Ascending aorta (tissue), 2 donors: ENCODE results near the gene NPAS3. TPM values are rescaled to one million over a fixed set of nuclear protein-coding genes. Genes with fewer than 3 reads are reported as not detected.

Source experiments
- DNase-seq, 2 donors: peaks; one replicate each; pipeline ENCODE4 v3.0.0-alpha.2; 2019; ENCODE audit warnings: low spot score in 2 of 2
- H3K27ac ChIP-seq, 2 donors: fragments of 200-600 bp; sonication (generic); one replicate each; pipeline ENCODE4 v1.5.1; 2016 to 2017; ENCODE audit warnings: mild to moderate bottlenecking in 1 of 2
- H3K27me3 ChIP-seq: fragments of 200-600 bp; sonication (generic); one replicate; pipeline ENCODE4 v1.5.1; 2017
- H3K36me3 ChIP-seq, 2 donors: fragments of 200-600 bp; sonication (generic); one replicate each; pipeline ENCODE4 v1.5.1; 2016
- H3K4me1 ChIP-seq, 2 donors: fragments of 200-600 bp; sonication (generic); one replicate each; pipeline ENCODE4 v1.5.1; 2016 to 2017; ENCODE audit warnings: mild to moderate bottlenecking in 1 of 2
- H3K4me3 ChIP-seq, 2 donors: fragments of 200-600 bp; sonication (generic); one replicate each; pipeline ENCODE4 v1.5.1; 2016 to 2017; ENCODE audit warnings: mild to moderate bottlenecking in 1 of 2
- H3K9me3 ChIP-seq, 2 donors: fragments of 200-600 bp; sonication (generic); one replicate each; pipeline ENCODE4 v1.5.1; 2016
- intact Hi-C: fragments of 100-400 bp; cut with DNase I; formaldehyde crosslinking; loops from one replicate; pipeline ENCODE4 v1.15.1; 2023
- total RNA-seq: library from RNA; depleted of rRNA; stranded (reverse); fragments of >200 nt; gene quantifications from one replicate; pipeline ENCODE4 v1.1.0, GENCODE V29; 2016
- TF ChIP-seq, protein P1 (sequence below), 3 experiments: fragments of 200-600 bp in 2 of 3; fragments of 450-650 bp in 1 of 3; sonication (generic) in 2 of 3; IDR thresholded peaks; one replicate each; pipeline ENCODE4 v1.5.1; 2016 to 2019; ENCODE audit warnings: antibody characterized with exemption in 3 of 3, mild to moderate bottlenecking in 1 of 3, moderate library complexity in 1 of 3

The NPAS3 gene
- total RNA-seq, 1 donor from 2014 or later: not detected

DNA sequence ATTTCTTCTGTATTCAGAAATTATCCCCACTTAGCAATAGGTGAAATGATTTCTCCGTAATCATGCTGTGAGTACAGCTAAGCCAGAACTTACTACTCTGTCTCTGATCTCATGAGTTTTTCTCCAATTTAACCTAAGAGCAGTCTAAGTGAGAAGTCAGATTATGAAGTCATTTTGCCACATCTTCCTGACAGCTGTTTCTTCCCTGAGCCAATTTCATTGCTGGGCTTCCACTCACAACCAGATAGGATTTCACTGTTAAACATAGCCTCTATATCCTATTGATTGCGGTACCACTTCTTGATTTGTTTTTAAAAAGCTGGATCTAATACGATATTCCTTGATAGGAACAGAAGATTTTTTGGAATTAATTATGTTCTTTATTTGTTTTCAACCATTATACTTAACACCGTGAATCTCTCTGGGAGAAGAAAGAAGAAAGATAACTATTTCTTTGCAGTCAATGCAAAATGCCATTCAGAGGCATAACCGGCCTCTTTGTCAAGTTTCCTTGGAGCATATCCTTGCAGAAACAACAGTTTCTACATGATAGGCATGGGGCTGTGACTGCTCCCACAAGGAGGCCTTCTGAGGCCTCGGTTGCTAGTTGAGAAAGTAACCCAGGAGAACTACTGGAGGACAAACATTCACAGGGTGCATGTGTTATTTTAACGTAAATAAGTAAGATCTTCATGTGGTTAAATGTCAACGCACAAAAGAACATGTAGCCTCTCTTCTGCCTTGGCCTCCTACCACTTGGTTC is 212.2 kb downstream of the NPAS3 start:
- no peaks in the 10 kb centered on the region for H3K36me3 ChIP-seq
- no peaks in the 10 kb centered on the region for H3K4me1 ChIP-seq
- no peak for DNase-seq
- no peaks in the 10 kb centered on the region for H3K9me3 ChIP-seq
- intact Hi-C loops: no loop called here
- no peak overlapping the region for H3K27ac ChIP-seq
- H3K4me3 ChIP-seq: no peak overlapping the region
- no peaks in the 10 kb centered on the region for H3K27me3 ChIP-seq
- TF ChIP-seq, protein P1, sequence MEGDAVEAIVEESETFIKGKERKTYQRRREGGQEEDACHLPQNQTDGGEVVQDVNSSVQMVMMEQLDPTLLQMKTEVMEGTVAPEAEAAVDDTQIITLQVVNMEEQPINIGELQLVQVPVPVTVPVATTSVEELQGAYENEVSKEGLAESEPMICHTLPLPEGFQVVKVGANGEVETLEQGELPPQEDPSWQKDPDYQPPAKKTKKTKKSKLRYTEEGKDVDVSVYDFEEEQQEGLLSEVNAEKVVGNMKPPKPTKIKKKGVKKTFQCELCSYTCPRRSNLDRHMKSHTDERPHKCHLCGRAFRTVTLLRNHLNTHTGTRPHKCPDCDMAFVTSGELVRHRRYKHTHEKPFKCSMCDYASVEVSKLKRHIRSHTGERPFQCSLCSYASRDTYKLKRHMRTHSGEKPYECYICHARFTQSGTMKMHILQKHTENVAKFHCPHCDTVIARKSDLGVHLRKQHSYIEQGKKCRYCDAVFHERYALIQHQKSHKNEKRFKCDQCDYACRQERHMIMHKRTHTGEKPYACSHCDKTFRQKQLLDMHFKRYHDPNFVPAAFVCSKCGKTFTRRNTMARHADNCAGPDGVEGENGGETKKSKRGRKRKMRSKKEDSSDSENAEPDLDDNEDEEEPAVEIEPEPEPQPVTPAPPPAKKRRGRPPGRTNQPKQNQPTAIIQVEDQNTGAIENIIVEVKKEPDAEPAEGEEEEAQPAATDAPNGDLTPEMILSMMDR (IDR thresholded peaks at IDR 0.05): no peak

DNA sequence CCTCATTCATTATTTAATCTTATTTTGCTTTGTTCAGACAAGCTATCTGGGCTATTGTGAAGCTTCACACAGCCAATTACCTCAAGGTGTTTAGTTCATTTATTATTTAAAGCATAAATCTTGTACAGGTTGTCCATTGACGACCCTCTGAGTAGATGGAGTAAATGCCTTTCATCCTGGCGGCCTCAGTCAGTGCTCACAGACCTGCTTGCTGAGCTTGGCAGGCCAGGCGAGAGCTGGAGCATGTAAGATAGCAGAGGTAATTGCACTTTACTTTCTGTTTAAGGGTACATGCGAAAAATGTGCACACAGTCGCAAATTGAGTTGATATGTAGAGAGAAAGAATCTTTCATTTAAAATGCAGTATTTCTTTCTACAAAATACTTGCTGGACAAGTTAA is 224.4 kb downstream of the NPAS3 start:
- no peak for DNase-seq
- intact Hi-C loops: no loop called here
- Histone ChIP-seq H3K9me3 (no peaks in the 10 kb centered on the region), H3K4me3 (no peak overlapping the region), H3K27ac (no peak overlapping the region), H3K4me1 (no peaks in the 10 kb centered on the region), H3K36me3 (no peaks in the 10 kb centered on the region), H3K27me3 (no peaks in the 10 kb centered on the region)
- TF ChIP-seq, protein P1 (IDR thresholded peaks at IDR 0.05): no peak

DNA sequence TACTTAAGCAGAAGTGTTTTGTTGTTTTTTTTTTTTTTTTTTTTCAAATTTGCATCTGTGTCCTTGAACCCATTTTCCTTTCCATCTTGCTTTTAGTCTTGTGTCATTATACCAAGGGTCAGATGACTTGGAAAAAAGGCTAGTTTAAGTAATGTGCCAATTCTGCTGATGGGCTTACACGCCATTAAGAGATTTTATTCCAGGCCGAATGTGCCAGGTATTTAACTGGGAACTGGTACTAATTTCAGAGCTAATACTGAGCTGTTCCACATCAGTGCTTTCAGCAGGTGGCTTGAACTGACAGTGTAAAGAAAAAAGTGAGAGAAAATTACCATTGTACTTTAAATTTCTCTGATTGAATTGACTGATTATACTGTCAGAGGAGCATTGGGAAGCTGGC is 224.9 kb downstream of the NPAS3 start:
- TF ChIP-seq, protein P1 (IDR thresholded peaks at IDR 0.05): no peak
- no peaks in the 10 kb centered on the region for H3K36me3 ChIP-seq
- intact Hi-C loops: no loop called here
- no peaks in the 10 kb centered on the region for H3K4me1 ChIP-seq
- no peak for DNase-seq
- H3K27me3 ChIP-seq: no peaks in the 10 kb centered on the region
- no peak overlapping the region for H3K27ac ChIP-seq
- H3K9me3 ChIP-seq: no peaks in the 10 kb centered on the region
- no peak overlapping the region for H3K4me3 ChIP-seq

DNA sequence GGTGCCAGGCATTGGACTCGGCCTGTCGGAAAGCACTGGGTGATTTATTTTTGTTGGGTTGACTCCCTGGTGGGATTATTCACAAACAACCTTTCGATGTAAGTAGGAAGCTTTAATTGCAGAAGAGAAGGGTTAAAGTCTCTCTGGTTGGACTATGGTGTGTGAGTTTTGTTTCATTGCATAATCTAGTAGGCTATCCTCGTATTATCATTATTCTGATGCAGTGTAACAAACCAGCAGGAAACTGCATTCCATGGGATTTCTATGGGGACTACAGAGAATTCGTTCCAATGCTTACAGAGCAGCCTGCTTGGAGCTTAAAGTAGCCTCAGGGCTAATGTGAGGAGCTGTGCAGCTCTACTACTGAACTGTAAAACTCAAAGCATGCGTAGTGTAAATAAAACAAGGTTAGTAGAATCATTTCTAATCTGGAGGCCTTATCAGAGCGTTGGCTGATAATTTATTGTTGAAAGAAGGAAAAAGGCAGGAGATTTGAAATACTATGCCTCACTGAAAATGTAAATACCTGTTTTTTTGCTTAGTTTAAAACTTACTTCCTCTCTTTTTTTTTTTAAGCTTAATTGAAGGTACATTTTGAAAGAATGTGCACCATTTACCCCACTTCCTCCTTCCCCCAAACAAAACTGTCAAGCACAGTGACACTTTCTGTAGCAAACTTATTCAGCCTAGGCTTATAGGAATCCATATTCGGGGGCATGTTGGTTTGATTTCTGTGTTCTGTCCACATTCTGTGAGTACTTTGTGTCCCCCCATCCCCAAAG is 226.7 kb downstream of the NPAS3 start:
- Histone ChIP-seq H3K4me3 (no peak overlapping the region), H3K27me3 (no peaks in the 10 kb centered on the region), H3K4me1 (no peaks in the 10 kb centered on the region), H3K36me3 (no peaks in the 10 kb centered on the region), H3K9me3 (no peaks in the 10 kb centered on the region), H3K27ac (no peak overlapping the region)
- TF ChIP-seq, protein P1 (IDR thresholded peaks at IDR 0.05): no peak
- DNase-seq: no peak
- intact Hi-C loops: no loop called here

DNA sequence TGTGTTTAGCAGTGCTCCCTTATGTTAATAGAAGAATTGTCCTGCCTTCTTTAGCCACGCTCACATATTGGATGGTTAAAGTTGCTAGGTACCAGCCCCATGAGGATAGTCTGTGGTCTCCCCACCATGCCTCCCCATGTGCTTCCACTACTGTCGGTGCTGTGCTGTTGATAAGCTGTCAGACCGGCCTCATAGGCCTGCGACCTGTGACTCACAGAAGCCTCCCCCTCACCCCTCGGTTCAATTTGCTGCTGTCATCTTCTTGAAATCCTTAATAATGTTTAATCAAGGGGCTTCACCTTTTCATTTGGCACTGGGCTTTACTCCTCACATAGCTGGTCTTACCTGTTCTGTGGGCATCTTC is 227.2 kb downstream of the NPAS3 start:
- Histone ChIP-seq H3K9me3 (no peaks in the 10 kb centered on the region), H3K4me3 (no peak overlapping the region), H3K36me3 (no peaks in the 10 kb centered on the region), H3K27me3 (no peaks in the 10 kb centered on the region), H3K4me1 (no peaks in the 10 kb centered on the region), H3K27ac (no peak overlapping the region)
- no peak for DNase-seq
- intact Hi-C loops: no loop called here
- TF ChIP-seq, protein P1 (IDR thresholded peaks at IDR 0.05): no peak
